DOHH2 (cell line): Measurements from ENCODE around the gene GPR27.

Source experiments
- CTCF ChIP-seq: fragments of 200-600 bp; sonication (generic); IDR thresholded peaks from one replicate; pipeline ENCODE4 v1.5.1; 2014; ENCODE audit warnings: antibody characterized with exemption, mild to moderate bottlenecking, low read depth, low read length; ENCODE audit not compliant: poor library complexity, severe bottlenecking
- EZH2phosphoT487 ChIP-seq: fragments of 200-600 bp; sonication (generic); IDR thresholded peaks from 2 replicates; pipeline ENCODE4 v1.6.1; 2017; ENCODE audit warnings: borderline replicate concordance, mild to moderate bottlenecking, antibody characterized with exemption, low read length, moderate library complexity, mixed read lengths

GRCh38 chr3:71714595-71714994 lies 39.1 kb upstream of the GPR27 start:
- TF ChIP-seq CTCF (no peak), EZH2phosphoT487 (no peak)
